Activated CD4-positive, alpha-beta T cell treated with anti-CD3 and anti-CD28 coated beads, Interleukin-2, amount 10 ng/mL, durations not matched to agents 24 days and 14 days (primary cell): Measurements from ENCODE around the gene KCNH6. TPM values are rescaled to one million over a fixed set of nuclear protein-coding genes. Genes with fewer than 3 reads are reported as not detected.

ENCODE experiments used
- DNase-seq: peaks from one replicate; pipeline ENCODE4 v3.0.0; 2022
- H3K27ac Mint-ChIP-seq: one replicate; pipeline ENCODE4 v1.8.0; 2022; ENCODE audit warnings: mild to moderate bottlenecking, mixed read lengths
- H3K27me3 Mint-ChIP-seq: one replicate; pipeline ENCODE4 v1.8.0; 2022; ENCODE audit warnings: mixed read lengths
- H3K36me3 Mint-ChIP-seq: one replicate; pipeline ENCODE4 v1.8.0; 2022; ENCODE audit warnings: low read depth, mild to moderate bottlenecking, mixed read lengths
- H3K4me1 Mint-ChIP-seq: one replicate; pipeline ENCODE4 v1.8.0; 2021; ENCODE audit warnings: mixed read lengths
- H3K4me3 Mint-ChIP-seq: one replicate; pipeline ENCODE4 v1.8.0; 2022; ENCODE audit warnings: mild to moderate bottlenecking, moderate library complexity, mixed read lengths
- H3K9me3 Mint-ChIP-seq: one replicate; pipeline ENCODE4 v1.8.0; 2021; ENCODE audit warnings: mixed read lengths
- intact Hi-C: fragments of 100-400 bp; cut with micrococcal nuclease; formaldehyde crosslinking; loops from one replicate; pipeline ENCODE4 v1.15.1; 2023
- total RNA-seq: library from RNA; stranded (reverse); gene quantifications from 2 replicates; pipeline ENCODE4 v1.2.3, GENCODE V29; 2022

KCNH6 gene
- total RNA-seq, 1 donor from 2014 or later = not detected

DNA sequence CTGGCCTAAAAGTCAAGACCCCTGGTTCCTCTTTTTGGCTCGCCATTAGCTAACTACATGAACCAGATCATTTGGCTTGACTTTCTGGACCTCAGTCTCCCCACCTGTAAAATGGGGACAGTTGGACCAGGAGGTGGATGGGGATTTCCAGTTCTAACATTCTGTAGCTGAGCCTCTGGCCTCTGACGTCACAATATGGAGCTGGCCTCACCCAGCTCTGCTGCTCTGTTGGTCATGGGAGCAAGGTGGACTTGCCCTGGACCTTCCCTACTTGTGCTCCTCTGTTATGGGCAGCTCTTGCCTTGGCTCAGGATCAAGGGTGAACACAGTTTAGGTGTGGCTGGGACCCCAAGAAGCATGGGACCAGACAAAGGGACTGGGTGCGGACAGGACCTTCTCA, 16.5 kb upstream of the KCNH6 start:
- intact Hi-C loops = no loop called here
- Mint-ChIP-seq H3K27me3 (peaks cover 25% of the 10 kb centered on the region), H3K36me3 (no peaks in the 10 kb centered on the region), H3K4me1 (peaks cover under 1% of the 10 kb centered on the region), H3K9me3 (peaks cover 9% of the 10 kb centered on the region), H3K4me3 (no peak overlapping the region), H3K27ac (no peak overlapping the region)
- DNase-seq = no peak

GRCh38 chr17:63511331-63511730, 11.8 kb upstream of the KCNH6 start:
- Mint-ChIP-seq H3K9me3 (no peaks in the 10 kb centered on the region), H3K27ac (no peak overlapping the region), H3K4me1 (no peaks in the 10 kb centered on the region), H3K4me3 (no peak overlapping the region), H3K27me3 (peaks cover 3% of the 10 kb centered on the region), H3K36me3 (no peaks in the 10 kb centered on the region)
- no peak for DNase-seq
- intact Hi-C loops = no loop called here

GRCh38 chr17:63512388-63512787, 10.8 kb upstream of the KCNH6 start:
- no peaks in the 10 kb centered on the region for H3K9me3 Mint-ChIP-seq
- no peak overlapping the region for H3K4me3 Mint-ChIP-seq
- H3K36me3 Mint-ChIP-seq = no peaks in the 10 kb centered on the region
- intact Hi-C loops = no loop called here
- H3K27ac Mint-ChIP-seq = no peak overlapping the region
- peaks cover 3% of the 10 kb centered on the region for H3K27me3 Mint-ChIP-seq
- DNase-seq = no peak
- H3K4me1 Mint-ChIP-seq = peaks cover 6% of the 10 kb centered on the region

DNA sequence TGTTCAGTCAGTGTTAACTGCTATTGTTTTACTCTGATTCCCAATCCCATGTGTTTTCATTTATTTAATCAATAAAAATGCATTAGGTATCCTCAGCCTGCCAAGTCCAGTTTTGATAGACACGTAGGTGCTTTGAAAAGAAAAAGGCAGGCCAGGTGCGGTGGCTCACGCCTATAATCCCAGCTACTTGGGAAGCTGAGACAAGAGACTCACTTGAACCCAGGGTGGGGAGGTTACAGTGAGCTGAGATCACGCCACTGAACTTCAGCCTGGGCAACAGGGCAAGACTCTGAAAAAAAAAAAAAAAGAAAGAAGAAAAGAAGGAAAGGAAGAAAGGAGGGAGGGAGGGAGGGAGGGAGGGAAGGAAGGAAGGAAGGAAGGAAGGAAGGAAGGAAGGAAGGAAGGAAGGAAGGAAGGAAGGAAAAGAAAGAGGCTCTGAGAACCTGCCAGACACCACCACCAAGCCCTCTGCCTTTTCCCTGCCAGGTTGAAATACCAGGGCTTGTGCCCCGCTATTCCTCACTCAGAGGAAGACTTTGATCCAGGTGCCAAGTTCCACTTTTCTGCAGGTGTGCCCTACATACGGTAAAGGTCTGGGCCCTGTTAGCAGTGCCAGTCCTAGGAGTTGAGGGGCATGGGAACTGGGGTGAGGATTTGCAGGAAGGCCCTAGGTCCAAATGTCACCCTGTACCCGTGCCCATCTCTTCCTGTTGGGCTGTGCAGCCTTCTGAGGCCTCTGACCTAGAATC, 10.1 kb upstream of the KCNH6 start:
- intact Hi-C loops = no loop called here
- no peaks in the 10 kb centered on the region for H3K36me3 Mint-ChIP-seq
- H3K27me3 Mint-ChIP-seq = peaks cover 3% of the 10 kb centered on the region
- DNase-seq = no peak
- no peak overlapping the region for H3K27ac Mint-ChIP-seq
- H3K4me1 Mint-ChIP-seq = peaks cover 6% of the 10 kb centered on the region
- H3K4me3 Mint-ChIP-seq = no peak overlapping the region
- H3K9me3 Mint-ChIP-seq = no peaks in the 10 kb centered on the region

- Mint-ChIP-seq H3K9me3 (no peaks in the 10 kb centered on the region), H3K27ac (no peak overlapping the region), H3K27me3 (peaks cover 3% of the 10 kb centered on the region), H3K4me1 (peaks cover 6% of the 10 kb centered on the region), H3K36me3 (no peaks in the 10 kb centered on the region), H3K4me3 (no peak overlapping the region)
- no peak for DNase-seq
- intact Hi-C loops = no loop called here
Observed at GRCh38 chr17:63514477-63514876, 8.7 kb upstream of the KCNH6 start.

GRCh38 chr17:63514974-63515373, 8.2 kb upstream of the KCNH6 start:
- intact Hi-C loops = no loop called here
- H3K9me3 Mint-ChIP-seq = no peaks in the 10 kb centered on the region
- no peak overlapping the region for H3K4me3 Mint-ChIP-seq
- DNase-seq = no peak
- no peaks in the 10 kb centered on the region for H3K36me3 Mint-ChIP-seq
- peaks cover 4% of the 10 kb centered on the region for H3K27me3 Mint-ChIP-seq
- H3K27ac Mint-ChIP-seq = no peak overlapping the region
- H3K4me1 Mint-ChIP-seq = peaks cover 6% of the 10 kb centered on the region

DNA sequence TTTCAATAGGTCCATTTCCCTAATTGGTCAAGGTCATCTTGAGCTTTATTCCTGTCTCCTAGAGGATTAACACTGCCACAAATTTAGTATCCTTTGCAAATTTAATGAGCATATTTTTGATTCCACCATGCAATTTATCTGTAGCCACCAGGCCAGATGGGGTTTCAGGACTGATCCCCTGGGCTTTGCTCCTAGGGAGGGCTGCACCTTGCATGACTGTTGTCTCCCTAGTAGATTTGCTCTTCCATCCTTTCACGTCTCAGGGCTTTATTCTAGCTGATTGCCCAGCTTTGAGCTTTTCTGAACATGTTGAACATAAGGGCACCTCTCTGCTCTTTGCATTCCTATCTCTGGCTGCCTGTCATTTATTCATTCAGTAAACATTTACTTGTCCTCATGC, 7.7 kb upstream of the KCNH6 start:
- Mint-ChIP-seq H3K27ac (no peak overlapping the region), H3K9me3 (no peaks in the 10 kb centered on the region), H3K36me3 (no peaks in the 10 kb centered on the region), H3K4me3 (no peak overlapping the region), H3K4me1 (peaks cover 6% of the 10 kb centered on the region), H3K27me3 (peaks cover 4% of the 10 kb centered on the region)
- DNase-seq = no peak
- intact Hi-C loops = no loop called here

GRCh38 chr17:63516910-63517824, 6.0 kb upstream of the KCNH6 start:
- peaks cover 6% of the 10 kb centered on the region for H3K4me1 Mint-ChIP-seq
- H3K9me3 Mint-ChIP-seq = no peaks in the 10 kb centered on the region
- intact Hi-C loops = no loop called here
- DNase-seq = no peak
- peaks cover 11% of the 10 kb centered on the region for H3K27me3 Mint-ChIP-seq
- no peak overlapping the region for H3K27ac Mint-ChIP-seq
- H3K36me3 Mint-ChIP-seq = no peaks in the 10 kb centered on the region
- H3K4me3 Mint-ChIP-seq = no peak overlapping the region

GRCh38 chr17:63517825-63518534, 5.2 kb upstream of the KCNH6 start:
- Mint-ChIP-seq H3K36me3 (no peaks in the 10 kb centered on the region), H3K4me1 (peaks cover 6% of the 10 kb centered on the region), H3K9me3 (no peaks in the 10 kb centered on the region), H3K4me3 (no peak overlapping the region), H3K27ac (no peak overlapping the region), H3K27me3 (peaks cover 10% of the 10 kb centered on the region)
- no peak for DNase-seq
- intact Hi-C loops = no loop called here

GRCh38 chr17:63519116-63519881, 3.9 kb upstream of the KCNH6 start:
- DNase-seq = no peak
- Mint-ChIP-seq H3K9me3 (no peaks in the 10 kb centered on the region), H3K4me3 (no peak overlapping the region), H3K36me3 (no peaks in the 10 kb centered on the region), H3K27ac (no peak overlapping the region), H3K4me1 (peaks cover 11% of the 10 kb centered on the region), H3K27me3 (peaks cover 17% of the 10 kb centered on the region)
- intact Hi-C loops = no loop called here

- Mint-ChIP-seq H3K27me3 (peaks cover 22% of the 10 kb centered on the region), H3K4me1 (peaks cover 11% of the 10 kb centered on the region), H3K27ac (no peak overlapping the region), H3K36me3 (no peaks in the 10 kb centered on the region), H3K9me3 (no peaks in the 10 kb centered on the region), H3K4me3 (no peak overlapping the region)
- intact Hi-C loops = no loop called here
- DNase-seq = no peak
Observed at GRCh38 chr17:63519972-63520882, 2.9 kb upstream of the KCNH6 start.

- no peak for DNase-seq
- Mint-ChIP-seq H3K4me3 (peak overlapping the region; percentile 14), H3K27me3 (peaks cover 29% of the 10 kb centered on the region), H3K4me1 (peaks cover 5% of the 10 kb centered on the region), H3K9me3 (no peaks in the 10 kb centered on the region), H3K36me3 (no peaks in the 10 kb centered on the region), H3K27ac (no peak overlapping the region)
- intact Hi-C loops = no loop called here
Observed at GRCh38 chr17:63524051-63524450, 893 bp downstream of the KCNH6 start.
